Ascending aorta (tissue), 2 donors: ENCODE data around the gene FRMD4A. TPM values are rescaled to one million over a fixed set of nuclear protein-coding genes. Genes with fewer than 3 reads are reported as not detected.

ENCODE experiments used
- DNase-seq, 2 donors: peaks; one replicate each; pipeline ENCODE4 v3.0.0-alpha.2; 2019; ENCODE audit warnings: low spot score in 2 of 2
- H3K27ac ChIP-seq, 2 donors: fragments of 200-600 bp; sonication (generic); one replicate each; pipeline ENCODE4 v1.5.1; 2016 to 2017; ENCODE audit warnings: mild to moderate bottlenecking in 1 of 2
- H3K27me3 ChIP-seq: fragments of 200-600 bp; sonication (generic); one replicate; pipeline ENCODE4 v1.5.1; 2017
- H3K36me3 ChIP-seq, 2 donors: fragments of 200-600 bp; sonication (generic); one replicate each; pipeline ENCODE4 v1.5.1; 2016
- H3K4me1 ChIP-seq, 2 donors: fragments of 200-600 bp; sonication (generic); one replicate each; pipeline ENCODE4 v1.5.1; 2016 to 2017; ENCODE audit warnings: mild to moderate bottlenecking in 1 of 2
- H3K4me3 ChIP-seq, 2 donors: fragments of 200-600 bp; sonication (generic); one replicate each; pipeline ENCODE4 v1.5.1; 2016 to 2017; ENCODE audit warnings: mild to moderate bottlenecking in 1 of 2
- H3K9me3 ChIP-seq, 2 donors: fragments of 200-600 bp; sonication (generic); one replicate each; pipeline ENCODE4 v1.5.1; 2016
- intact Hi-C: fragments of 100-400 bp; cut with DNase I; formaldehyde crosslinking; loops from one replicate; pipeline ENCODE4 v1.15.1; 2023
- total RNA-seq: library from RNA; depleted of rRNA; stranded (reverse); fragments of >200 nt; gene quantifications from one replicate; pipeline ENCODE4 v1.1.0, GENCODE V29; 2016
- TF ChIP-seq, protein P1 (sequence below), 3 experiments: fragments of 200-600 bp in 2 of 3; fragments of 450-650 bp in 1 of 3; sonication (generic) in 2 of 3; IDR thresholded peaks; one replicate each; pipeline ENCODE4 v1.5.1; 2016 to 2019; ENCODE audit warnings: antibody characterized with exemption in 3 of 3, mild to moderate bottlenecking in 1 of 3, moderate library complexity in 1 of 3

Gene FRMD4A
- total RNA-seq, 1 donor from 2014 or later, result 108 TPM

DNA sequence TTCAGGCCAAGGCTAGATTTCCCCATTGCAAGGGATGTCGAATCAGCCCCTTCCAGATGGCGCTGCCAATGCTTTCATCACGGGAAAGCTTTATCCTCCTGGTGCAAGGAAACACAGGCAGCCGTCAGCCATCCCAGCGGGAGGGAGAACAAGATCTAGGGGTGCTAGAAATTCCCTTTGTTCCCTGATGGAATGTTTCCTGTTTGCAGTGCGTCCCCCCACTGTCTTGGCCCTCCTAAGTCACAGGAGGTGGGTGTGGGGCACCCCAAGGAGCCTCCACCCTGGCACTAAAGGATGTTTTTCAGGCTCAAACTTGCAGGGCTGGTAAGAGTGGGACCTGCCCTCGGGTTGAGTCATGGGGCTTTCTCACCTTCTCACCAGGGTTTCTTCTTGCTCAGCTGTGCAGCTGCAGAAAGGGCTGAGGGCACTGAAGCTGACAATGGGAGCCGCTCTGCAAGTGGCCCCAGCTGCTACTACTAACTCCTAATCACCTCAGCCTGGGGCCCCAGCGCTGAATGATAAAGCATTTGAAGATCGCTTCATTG lies 640.4 kb downstream of the FRMD4A start:
- Histone ChIP-seq H3K4me3 (no peak overlapping the region), H3K4me1 (peaks cover 0 to 15% of the 10 kb centered on the region in 2 donors), H3K36me3 (peaks cover 19 to 36% of the 10 kb centered on the region in 2 donors), H3K27me3 (no peaks in the 10 kb centered on the region), H3K27ac (no peak overlapping the region), H3K9me3 (no peaks in the 10 kb centered on the region)
- TF ChIP-seq, protein P1, sequence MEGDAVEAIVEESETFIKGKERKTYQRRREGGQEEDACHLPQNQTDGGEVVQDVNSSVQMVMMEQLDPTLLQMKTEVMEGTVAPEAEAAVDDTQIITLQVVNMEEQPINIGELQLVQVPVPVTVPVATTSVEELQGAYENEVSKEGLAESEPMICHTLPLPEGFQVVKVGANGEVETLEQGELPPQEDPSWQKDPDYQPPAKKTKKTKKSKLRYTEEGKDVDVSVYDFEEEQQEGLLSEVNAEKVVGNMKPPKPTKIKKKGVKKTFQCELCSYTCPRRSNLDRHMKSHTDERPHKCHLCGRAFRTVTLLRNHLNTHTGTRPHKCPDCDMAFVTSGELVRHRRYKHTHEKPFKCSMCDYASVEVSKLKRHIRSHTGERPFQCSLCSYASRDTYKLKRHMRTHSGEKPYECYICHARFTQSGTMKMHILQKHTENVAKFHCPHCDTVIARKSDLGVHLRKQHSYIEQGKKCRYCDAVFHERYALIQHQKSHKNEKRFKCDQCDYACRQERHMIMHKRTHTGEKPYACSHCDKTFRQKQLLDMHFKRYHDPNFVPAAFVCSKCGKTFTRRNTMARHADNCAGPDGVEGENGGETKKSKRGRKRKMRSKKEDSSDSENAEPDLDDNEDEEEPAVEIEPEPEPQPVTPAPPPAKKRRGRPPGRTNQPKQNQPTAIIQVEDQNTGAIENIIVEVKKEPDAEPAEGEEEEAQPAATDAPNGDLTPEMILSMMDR (IDR thresholded peaks at IDR 0.05), result no peak
- intact Hi-C loops, result no loop called here
- no peak for DNase-seq

- no peak overlapping the region for H3K4me3 ChIP-seq
- TF ChIP-seq, protein P1 (IDR thresholded peaks at IDR 0.05), result no peak
- peak overlapping the region; percentile 72 to 76 for H3K27ac ChIP-seq
- no peaks in the 10 kb centered on the region for H3K27me3 ChIP-seq
- no peaks in the 10 kb centered on the region for H3K9me3 ChIP-seq
- intact Hi-C loops, result no loop called here
- DNase-seq, result no peak
- H3K36me3 ChIP-seq, result peaks cover under 1 to 11% of the 10 kb centered on the region in 2 donors
- H3K4me1 ChIP-seq, result peaks cover 0 to 37% of the 10 kb centered on the region in 2 donors
These were observed 644.4 kb downstream of the FRMD4A start for GRCh38 chr10:13686331-13686752.

DNA sequence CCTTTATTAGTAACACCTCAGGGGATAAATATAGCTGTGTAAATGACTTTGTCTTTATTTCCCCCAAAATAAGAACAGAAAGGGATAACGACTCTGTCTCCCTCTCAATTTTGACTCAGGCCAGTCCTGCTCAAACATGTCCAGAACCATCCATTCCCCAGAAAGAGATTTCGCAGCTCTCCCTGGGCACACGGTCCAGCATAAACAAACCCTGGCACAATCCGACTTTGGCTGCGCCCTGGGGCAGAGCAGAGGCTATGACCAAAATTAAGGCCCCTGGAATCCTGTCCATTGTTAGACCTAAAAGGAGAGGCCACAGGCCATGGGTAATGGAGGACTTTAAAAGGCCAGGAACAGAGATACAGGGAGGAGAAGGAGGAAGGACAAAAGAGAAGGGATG lies 644.8 kb downstream of the FRMD4A start:
- Histone ChIP-seq H3K4me1 (peaks cover 0 to 37% of the 10 kb centered on the region in 2 donors), H3K9me3 (no peaks in the 10 kb centered on the region), H3K27ac (peak overlapping the region; percentile 72 to 76), H3K27me3 (no peaks in the 10 kb centered on the region), H3K4me3 (no peak overlapping the region), H3K36me3 (peaks cover 0 to 8% of the 10 kb centered on the region in 2 donors)
- intact Hi-C loops, result no loop called here
- DNase-seq, result peak in 1 of 2 donors; percentile 75
- TF ChIP-seq, protein P1 (IDR thresholded peaks at IDR 0.05), result no peak

DNA sequence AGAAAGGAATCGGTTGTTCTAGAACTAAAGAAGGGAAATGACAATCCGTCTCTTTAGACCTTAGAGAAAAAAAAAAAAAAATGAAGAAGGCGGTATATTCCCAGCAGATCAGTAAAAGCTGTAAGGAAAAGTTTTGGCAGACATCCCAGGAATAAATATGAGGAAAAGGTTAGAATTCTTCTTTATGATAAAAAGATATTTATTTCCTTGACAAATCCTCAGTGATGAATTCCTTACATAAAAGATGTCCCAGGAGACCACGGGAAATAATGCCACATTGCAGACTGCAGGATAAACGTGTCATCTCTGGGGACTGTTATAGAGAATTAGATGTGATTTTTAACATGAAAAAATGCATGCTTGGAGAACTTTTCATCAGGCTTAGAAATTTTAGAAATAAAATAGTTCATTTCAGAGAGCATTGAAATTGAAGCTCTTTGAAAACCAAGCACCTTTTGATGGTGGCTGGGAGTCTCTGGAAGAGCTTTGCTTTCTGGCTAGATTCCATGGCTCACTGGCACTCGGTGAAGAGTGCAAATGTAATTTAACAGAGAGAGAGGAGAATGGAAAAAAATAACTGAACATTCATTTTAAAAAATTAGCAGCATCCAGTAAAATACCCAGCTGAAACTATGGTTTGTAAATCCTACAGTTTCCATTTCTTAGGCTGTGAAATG lies 645.8 kb downstream of the FRMD4A start:
- H3K27ac ChIP-seq, result peak overlapping the region; percentile 61 to 76
- peaks cover 0 to 37% of the 10 kb centered on the region in 2 donors for H3K4me1 ChIP-seq
- peak overlapping the region in 1 of 2 donors; percentile 27 for H3K4me3 ChIP-seq

DNA sequence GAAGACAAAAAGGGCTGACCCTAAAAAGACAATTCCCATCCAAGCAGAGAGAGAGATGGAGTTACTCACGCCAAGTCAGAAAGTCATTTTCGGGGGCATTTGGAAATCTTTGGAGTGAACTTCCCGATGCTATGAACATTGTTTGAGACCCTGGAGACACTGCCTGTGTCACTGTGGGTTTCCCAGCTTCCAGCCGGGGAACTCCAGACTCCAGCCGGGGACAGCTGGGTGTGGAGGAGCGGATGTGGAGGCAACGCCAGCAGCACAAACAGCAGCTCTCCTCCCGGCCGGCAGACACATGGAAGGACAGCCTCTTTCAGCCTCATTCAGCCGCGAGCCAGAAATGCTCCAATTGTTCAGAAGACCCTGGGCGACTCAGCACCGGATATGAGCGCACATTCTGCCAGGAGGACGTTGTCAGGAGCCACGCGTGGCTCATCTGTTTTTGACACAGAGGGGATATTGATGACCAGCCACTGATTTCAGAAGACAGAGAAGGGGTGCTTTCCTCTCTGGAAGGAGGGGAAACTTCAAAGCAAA lies 646.4 kb downstream of the FRMD4A start:
- H3K4me3 ChIP-seq, result peak overlapping the region in 1 of 2 donors; percentile 27

More for the DNA sequence above, 645.8 kb downstream of the FRMD4A start:
- Histone ChIP-seq H3K9me3 (no peaks in the 10 kb centered on the region), H3K36me3 (no peaks in the 10 kb centered on the region), H3K27me3 (no peaks in the 10 kb centered on the region)
- intact Hi-C loops, result loop anchor here (1.0 kb wide), 1 partner anchor 22 kb away; no protein-coding TSS in a partner anchor
- TF ChIP-seq, protein P1 (IDR thresholded peaks at IDR 0.05), result no peak
- no peak for DNase-seq

More for the DNA sequence above, 646.4 kb downstream of the FRMD4A start:
- H3K27ac ChIP-seq, result peak overlapping the region; percentile 53 to 61
- no peaks in the 10 kb centered on the region for H3K36me3 ChIP-seq
- no peaks in the 10 kb centered on the region for H3K27me3 ChIP-seq
- H3K9me3 ChIP-seq, result no peaks in the 10 kb centered on the region
- peaks cover 0 to 37% of the 10 kb centered on the region in 2 donors for H3K4me1 ChIP-seq
- DNase-seq, result peak in 1 of 2 donors; percentile 77
- TF ChIP-seq, protein P1 (IDR thresholded peaks at IDR 0.05), result no peak
- intact Hi-C loops, result loop anchor here (1.0 kb wide), 1 partner anchor 23 kb away; no protein-coding TSS in a partner anchor
